HEK293 (cell line): Measurements from ENCODE around the gene IMMP2L.
"Not testable (repeated sequence)": the region's sequence is repeated elsewhere in the genome, so short reads cannot be mapped to it uniquely, and the experiment has no call there.

Experiments
- CTCF ChIA-PET: fragments of 350-600 bp; formaldehyde crosslinking; extraction: SDS; loops from one replicate; lab custom pipeline; 2021; ENCODE audit warnings: antibody characterized with exemption; lab: Yijun Ruan, JAX
- POLR2A ChIA-PET: fragments of 300-600 bp; formaldehyde crosslinking; extraction: SDS; loops from one replicate; lab custom pipeline; 2020; ENCODE audit warnings: antibody characterized with exemption, inconsistent platforms; lab: Yijun Ruan, JAX
- H3K27ac ChIP-seq: fragments of 200-500 bp; sonication (Bioruptor generic); 2 replicates; pipeline ENCODE4 v1.5.1; 2014; ENCODE audit warnings: low read depth, low read length, control low read depth, inconsistent platforms; ENCODE audit errors: extremely low read depth
- H3K36me3 ChIP-seq, 2 experiments: fragments of 200-500 bp in 1 of 2; sonication (Bioruptor generic) in 1 of 2; 1 replicate in 1 of 2; 2 replicates in 1 of 2; pipeline ENCODE4 v1.5.1; 2014 to 2017; ENCODE audit warnings: inconsistent platforms in 2 of 2, low read length in 2 of 2; ENCODE audit not compliant: control insufficient read depth in 2 of 2, insufficient read depth in 1 of 2
- H3K4me1 ChIP-seq: fragments of 200-500 bp; sonication (Bioruptor generic); 2 replicates; pipeline ENCODE4 v1.5.1; 2014; ENCODE audit warnings: mild to moderate bottlenecking, low read length, inconsistent platforms; ENCODE audit not compliant: control insufficient read depth, insufficient read depth
- H3K4me3 ChIP-seq: 2 replicates; pipeline ENCODE4 v1.5.1; 2011; ENCODE audit warnings: low read depth, mild to moderate bottlenecking, control low read depth, low read length, moderate library complexity
- H3K9me3 ChIP-seq: fragments of 200-500 bp; sonication (Bioruptor generic); 2 replicates; pipeline ENCODE4 v1.5.1; 2014; ENCODE audit warnings: low read depth, low read length, inconsistent platforms; ENCODE audit not compliant: control insufficient read depth, insufficient read depth
- EGR2 ChIP-seq: fragments of 450-650 bp; formaldehyde crosslinking; IDR thresholded peaks from 2 replicates; pipeline ENCODE4 v1.5.1; 2016; ENCODE audit warnings: low read depth, missing biosample characterization, missing genetic modification characterization
- PATZ1 ChIP-seq: fragments of 450-650 bp; formaldehyde crosslinking; IDR thresholded peaks from 2 replicates; pipeline ENCODE4 v1.5.1; 2016; ENCODE audit warnings: missing biosample characterization, missing genetic modification characterization
- PRDM2 ChIP-seq: fragments of 450-650 bp; formaldehyde crosslinking; IDR thresholded peaks from 2 replicates; pipeline ENCODE4 v1.5.1; 2016; ENCODE audit warnings: missing biosample characterization, missing genetic modification characterization, borderline replicate concordance
- SCRT2 ChIP-seq: fragments of 450-650 bp; formaldehyde crosslinking; IDR thresholded peaks from 2 replicates; pipeline ENCODE4 v1.5.1; 2016; ENCODE audit warnings: missing biosample characterization, missing genetic modification characterization
- ZFP69B ChIP-seq: fragments of 450-650 bp; formaldehyde crosslinking; IDR thresholded peaks from 2 replicates; pipeline ENCODE4 v1.5.1; 2016; ENCODE audit warnings: missing biosample characterization, missing genetic modification characterization
- ZNF121 ChIP-seq: fragments of 450-650 bp; formaldehyde crosslinking; IDR thresholded peaks from 2 replicates; pipeline ENCODE4 v1.5.1; 2016; ENCODE audit warnings: missing biosample characterization, missing genetic modification characterization
- ZNF146 ChIP-seq: fragments of 450-650 bp; formaldehyde crosslinking; IDR thresholded peaks from 2 replicates; pipeline ENCODE4 v1.5.1; 2016; ENCODE audit warnings: missing biosample characterization, missing genetic modification characterization
- ZNF184 ChIP-seq: fragments of 450-650 bp; IDR thresholded peaks from 2 replicates; pipeline ENCODE4 v1.5.1; 2018; ENCODE audit warnings: missing biosample characterization, mild to moderate bottlenecking, missing genetic modification characterization
- ZNF214 ChIP-seq: fragments of 450-650 bp; formaldehyde crosslinking; IDR thresholded peaks from 2 replicates; pipeline ENCODE4 v1.5.1; 2017; ENCODE audit warnings: missing biosample characterization, mild to moderate bottlenecking, missing genetic modification characterization, borderline replicate concordance
- ZNF335 ChIP-seq: fragments of 450-650 bp; formaldehyde crosslinking; conservative IDR thresholded peaks from 2 replicates; pipeline ENCODE4 v1.5.1; 2016; ENCODE audit warnings: missing biosample characterization, missing genetic modification characterization
- ZNF580 ChIP-seq: fragments of 450-650 bp; formaldehyde crosslinking; IDR thresholded peaks from 2 replicates; pipeline ENCODE4 v1.5.1; 2016; ENCODE audit warnings: missing biosample characterization, missing genetic modification characterization
- ZNF677 ChIP-seq: fragments of 450-650 bp; IDR thresholded peaks from 2 replicates; pipeline ENCODE4 v1.5.0; 2018; ENCODE audit warnings: missing biosample characterization, mild to moderate bottlenecking, missing genetic modification characterization, moderate library complexity
- ZNF707 ChIP-seq: fragments of 450-650 bp; formaldehyde crosslinking; IDR thresholded peaks from 2 replicates; pipeline ENCODE4 v1.5.1; 2016; ENCODE audit warnings: missing biosample characterization, missing genetic modification characterization

Gene IMMP2L

GRCh38 chr7:111470998-111471397, 91.3 kb downstream of the IMMP2L start:
- ChIA-PET POLR2A (no interaction called here), CTCF (no interaction called here)
- H3K9me3 ChIP-seq: no peaks in the 10 kb centered on the region
- H3K4me1 ChIP-seq: no peaks in the 10 kb centered on the region
- TF ChIP-seq ZNF707: no peak
- TF ChIP-seq ZNF121 (tag by site-specific recombination): no peak
- TF ChIP-seq ZNF184 (tag by site-specific recombination): no peak
- no peak for TF ChIP-seq ZNF580
- no peak for TF ChIP-seq PATZ1 (tag by site-specific recombination)
- no peak for TF ChIP-seq ZNF335
- TF ChIP-seq ZFP69B (tag by site-specific recombination): no peak
- no peak for TF ChIP-seq PRDM2 (tag by site-specific recombination)
- no peak for TF ChIP-seq ZNF214 (tag by site-specific recombination)
- no peak for TF ChIP-seq ZNF677 (tag by site-specific recombination)
- no peak for TF ChIP-seq EGR2 (tag by site-specific recombination)
- TF ChIP-seq SCRT2: no peak
- no peaks in the 10 kb centered on the region for H3K36me3 ChIP-seq
- no peak overlapping the region for H3K4me3 ChIP-seq
- no peak overlapping the region for H3K27ac ChIP-seq

GRCh38 chr7:111469894-111470293, 92.4 kb downstream of the IMMP2L start:
- H3K36me3 ChIP-seq, POLR2A ChIA-PET, H3K4me3 ChIP-seq, H3K9me3 ChIP-seq, CTCF ChIA-PET, H3K4me1 ChIP-seq, H3K27ac ChIP-seq: not testable (repeated sequence)

- H3K27ac ChIP-seq, CTCF ChIA-PET, POLR2A ChIA-PET, H3K4me1 ChIP-seq, H3K9me3 ChIP-seq, H3K36me3 ChIP-seq, H3K4me3 ChIP-seq: not testable (repeated sequence)
- peak; percentile 56; the same call in 1 of the 2 replicates for TF ChIP-seq ZNF146 (tag by site-specific recombination)
Measured at GRCh38 chr7:111465774-111466173, 96.5 kb downstream of the IMMP2L start.
